K562 (cell line): ENCODE measurements around the gene TOX2.

Experiments
- ELF1 ChIP-seq: fragments of 200-800 bp; sonication (Bioruptor generic); IDR thresholded peaks from 2 replicates; pipeline ENCODE4 v1.6.1; 2016; ENCODE audit warnings: missing genetic modification characterization, missing compliant biosample characterization
- EP300 ChIP-seq: IDR thresholded peaks from 2 replicates; pipeline ENCODE4 v1.6.1; 2012; ENCODE audit warnings: low read length, improper control_type of control experiment
- GATAD2B ChIP-seq: fragments of 450-650 bp; IDR thresholded peaks from 2 replicates; pipeline ENCODE4 v1.6.1; 2017; ENCODE audit warnings: mild to moderate bottlenecking, borderline replicate concordance
- NR2C2 ChIP-seq, 2 experiments: fragments of 200-800 bp in 1 of 2; sonication (Bioruptor generic) in 1 of 2; sonication (generic) in 1 of 2; formaldehyde crosslinking in 1 of 2; IDR thresholded peaks; 2 replicates each; pipeline versions ENCODE4 v1.6.1 to v1.8.0; 2016 to 2022; ENCODE audit warnings: mild to moderate bottlenecking in 1 of 2, missing compliant biosample characterization in 1 of 2, missing genetic modification characterization in 1 of 2, missing genetic modification reagents in 1 of 2
- ZNF274 ChIP-seq: IDR thresholded peaks from 2 replicates; pipeline ENCODE4 v1.6.1; 2011; ENCODE audit warnings: low read depth, mild to moderate bottlenecking, low read length, moderate library complexity, borderline replicate concordance
- TF ChIP-seq, protein P1 (sequence below), 3 experiments: IDR thresholded peaks in 2 of 3; conservative IDR thresholded peaks in 1 of 3; 2 replicates each; pipeline ENCODE4 v1.5.1; 2011 to 2012; ENCODE audit warnings: low read length in 3 of 3, mild to moderate bottlenecking in 3 of 3, control low read depth in 2 of 3, improper control_type of control experiment in 1 of 3, inconsistent platforms in 1 of 3, low read depth in 1 of 3, mixed read lengths in 1 of 3, moderate library complexity in 1 of 3; ENCODE audit not compliant: insufficient read depth in 2 of 3
- TF ChIP-seq, protein P2 (sequence below): sonication (generic); formaldehyde crosslinking; IDR thresholded peaks from 2 replicates; pipeline ENCODE4 v1.5.0; 2020; ENCODE audit warnings: missing genetic modification reagents
- TF ChIP-seq, protein P3 (sequence below): fragments of 200-800 bp; sonication (Bioruptor generic); IDR thresholded peaks from 2 replicates; pipeline ENCODE4 v1.6.1; 2017; ENCODE audit warnings: missing genetic modification characterization, missing compliant biosample characterization
- TF ChIP-seq, protein P4 (sequence below): fragments of 450-650 bp; conservative IDR thresholded peaks from 2 replicates; pipeline ENCODE4 v1.6.1; 2016; ENCODE audit warnings: missing genetic modification characterization, low read depth, mild to moderate bottlenecking, missing compliant biosample characterization, moderate library complexity

DNA sequence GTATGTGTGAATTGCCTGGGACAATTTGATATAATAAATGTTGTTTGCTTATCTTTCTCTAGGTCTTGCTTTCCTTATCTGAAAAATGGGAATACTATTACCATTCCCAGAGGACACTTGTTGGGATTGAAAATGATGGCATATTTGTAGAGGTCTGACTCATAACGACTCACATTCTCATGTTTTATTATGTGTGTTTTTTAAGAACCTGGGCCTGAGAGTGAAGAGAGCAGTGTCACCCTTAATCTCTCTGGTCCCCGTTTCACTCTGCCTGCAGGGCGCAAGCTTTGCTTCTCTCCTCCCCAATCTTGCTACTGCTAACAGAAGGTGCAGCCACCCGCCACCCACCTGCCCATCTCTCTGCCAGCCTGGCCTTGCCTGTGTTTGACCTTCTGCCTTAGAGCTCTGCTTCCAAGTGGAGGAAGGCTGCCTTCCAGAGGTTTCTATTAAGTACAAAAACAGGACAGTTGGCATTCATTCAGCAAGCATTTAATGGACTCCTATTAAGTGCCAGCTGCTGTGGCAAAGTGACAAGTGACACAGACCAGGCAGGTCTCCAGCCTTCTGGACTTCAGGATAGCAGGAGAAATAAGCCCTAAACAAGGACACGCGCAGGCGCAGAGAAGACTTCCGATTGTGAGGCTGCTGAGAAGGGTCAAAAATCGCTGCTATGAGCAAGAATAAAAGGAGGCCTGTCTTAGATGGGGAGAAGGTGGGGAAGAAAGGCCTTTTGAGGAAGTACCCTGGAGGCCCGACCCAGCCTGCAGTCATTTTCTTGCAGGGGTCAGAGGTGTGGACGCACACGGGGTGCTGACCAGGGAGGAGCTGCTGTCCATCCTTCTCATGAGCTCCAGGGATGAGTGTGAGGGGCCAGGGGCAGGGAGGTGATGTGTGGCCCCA, 159.8 kb downstream of the TOX2 start:
- TF ChIP-seq EP300, result no peak
- TF ChIP-seq, protein P1, sequence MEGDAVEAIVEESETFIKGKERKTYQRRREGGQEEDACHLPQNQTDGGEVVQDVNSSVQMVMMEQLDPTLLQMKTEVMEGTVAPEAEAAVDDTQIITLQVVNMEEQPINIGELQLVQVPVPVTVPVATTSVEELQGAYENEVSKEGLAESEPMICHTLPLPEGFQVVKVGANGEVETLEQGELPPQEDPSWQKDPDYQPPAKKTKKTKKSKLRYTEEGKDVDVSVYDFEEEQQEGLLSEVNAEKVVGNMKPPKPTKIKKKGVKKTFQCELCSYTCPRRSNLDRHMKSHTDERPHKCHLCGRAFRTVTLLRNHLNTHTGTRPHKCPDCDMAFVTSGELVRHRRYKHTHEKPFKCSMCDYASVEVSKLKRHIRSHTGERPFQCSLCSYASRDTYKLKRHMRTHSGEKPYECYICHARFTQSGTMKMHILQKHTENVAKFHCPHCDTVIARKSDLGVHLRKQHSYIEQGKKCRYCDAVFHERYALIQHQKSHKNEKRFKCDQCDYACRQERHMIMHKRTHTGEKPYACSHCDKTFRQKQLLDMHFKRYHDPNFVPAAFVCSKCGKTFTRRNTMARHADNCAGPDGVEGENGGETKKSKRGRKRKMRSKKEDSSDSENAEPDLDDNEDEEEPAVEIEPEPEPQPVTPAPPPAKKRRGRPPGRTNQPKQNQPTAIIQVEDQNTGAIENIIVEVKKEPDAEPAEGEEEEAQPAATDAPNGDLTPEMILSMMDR (IDR thresholded peaks at IDR 0.05 in 2 of 3, conservative IDR thresholded peaks at IDR 0.05 in 1 of 3; ENCODE audit: insufficient read depth in 2 of 3, low read depth in 1 of 3, low read length in 3 of 3), result no peak
- TF ChIP-seq ELF1 (tag), result no peak
- TF ChIP-seq, protein P2, sequence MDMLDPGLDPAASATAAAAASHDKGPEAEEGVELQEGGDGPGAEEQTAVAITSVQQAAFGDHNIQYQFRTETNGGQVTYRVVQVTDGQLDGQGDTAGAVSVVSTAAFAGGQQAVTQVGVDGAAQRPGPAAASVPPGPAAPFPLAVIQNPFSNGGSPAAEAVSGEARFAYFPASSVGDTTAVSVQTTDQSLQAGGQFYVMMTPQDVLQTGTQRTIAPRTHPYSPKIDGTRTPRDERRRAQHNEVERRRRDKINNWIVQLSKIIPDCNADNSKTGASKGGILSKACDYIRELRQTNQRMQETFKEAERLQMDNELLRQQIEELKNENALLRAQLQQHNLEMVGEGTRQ (CRISPR knock-in tag), result no peak
- no peak for TF ChIP-seq NR2C2 (CRISPR knock-in tag; IDR thresholded peaks at IDR 0.05)
- TF ChIP-seq NR2C2 (tag; IDR thresholded peaks at IDR 0.05), result no peak
- TF ChIP-seq, protein P3, sequence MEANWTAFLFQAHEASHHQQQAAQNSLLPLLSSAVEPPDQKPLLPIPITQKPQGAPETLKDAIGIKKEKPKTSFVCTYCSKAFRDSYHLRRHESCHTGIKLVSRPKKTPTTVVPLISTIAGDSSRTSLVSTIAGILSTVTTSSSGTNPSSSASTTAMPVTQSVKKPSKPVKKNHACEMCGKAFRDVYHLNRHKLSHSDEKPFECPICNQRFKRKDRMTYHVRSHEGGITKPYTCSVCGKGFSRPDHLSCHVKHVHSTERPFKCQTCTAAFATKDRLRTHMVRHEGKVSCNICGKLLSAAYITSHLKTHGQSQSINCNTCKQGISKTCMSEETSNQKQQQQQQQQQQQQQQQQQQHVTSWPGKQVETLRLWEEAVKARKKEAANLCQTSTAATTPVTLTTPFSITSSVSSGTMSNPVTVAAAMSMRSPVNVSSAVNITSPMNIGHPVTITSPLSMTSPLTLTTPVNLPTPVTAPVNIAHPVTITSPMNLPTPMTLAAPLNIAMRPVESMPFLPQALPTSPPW, result no peak
- TF ChIP-seq, protein P4, sequence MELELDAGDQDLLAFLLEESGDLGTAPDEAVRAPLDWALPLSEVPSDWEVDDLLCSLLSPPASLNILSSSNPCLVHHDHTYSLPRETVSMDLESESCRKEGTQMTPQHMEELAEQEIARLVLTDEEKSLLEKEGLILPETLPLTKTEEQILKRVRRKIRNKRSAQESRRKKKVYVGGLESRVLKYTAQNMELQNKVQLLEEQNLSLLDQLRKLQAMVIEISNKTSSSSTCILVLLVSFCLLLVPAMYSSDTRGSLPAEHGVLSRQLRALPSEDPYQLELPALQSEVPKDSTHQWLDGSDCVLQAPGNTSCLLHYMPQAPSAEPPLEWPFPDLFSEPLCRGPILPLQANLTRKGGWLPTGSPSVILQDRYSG (tag), result no peak
- TF ChIP-seq ZNF274, result no peak
- TF ChIP-seq GATAD2B, result no peak
